MV-4-11 (cell line): ENCODE results near the gene RBBP4.
"Not testable (repeated sequence)": the region's sequence is repeated elsewhere in the genome, so short reads cannot be mapped to it uniquely, and the experiment has no call there.

Experiments
- DNase-seq: peaks from one replicate; lab custom pipeline; 2025; lab: John Stamatoyannopoulos, UW

The RBBP4 gene

GRCh38 chr1:32650752-32651460 lies at the start of gene RBBP4:
Gene RBBP4, plus strand, starts transcription at chr1:32651208. Its CDS starts 99 bp downstream, at chr1:32651307.
- DNase-seq, result peak; percentile 96

GRCh38 chr1:32605711-32606424 lies 45.1 kb upstream of the RBBP4 start:
- no peak for DNase-seq

- no peak for DNase-seq
Measured at GRCh38 chr1:32606565-32607371, 44.2 kb upstream of the RBBP4 start.

GRCh38 chr1:32609180-32609579 lies 41.8 kb upstream of the RBBP4 start:
- no peak for DNase-seq

GRCh38 chr1:32611859-32612188 lies 39.2 kb upstream of the RBBP4 start:
- no peak for DNase-seq

GRCh38 chr1:32612189-32612881 lies 38.7 kb upstream of the RBBP4 start:
- peak; percentile 50 for DNase-seq

GRCh38 chr1:32613472-32613871 lies 37.5 kb upstream of the RBBP4 start:
- DNase-seq, result no peak

GRCh38 chr1:32618673-32619221 lies 32.3 kb upstream of the RBBP4 start:
- peak; percentile 17 for DNase-seq

GRCh38 chr1:32619701-32620485 lies 31.1 kb upstream of the RBBP4 start:
- peak; percentile 11 for DNase-seq

- DNase-seq, result no peak
Measured at GRCh38 chr1:32622205-32622604, 28.8 kb upstream of the RBBP4 start.

GRCh38 chr1:32622806-32623681 lies 28.0 kb upstream of the RBBP4 start:
- peak; percentile 33 for DNase-seq

- DNase-seq, result no peak
Measured at GRCh38 chr1:32623775-32624174, 27.2 kb upstream of the RBBP4 start.

- DNase-seq, result no peak
Measured at GRCh38 chr1:32626176-32626575, 24.8 kb upstream of the RBBP4 start.

- DNase-seq, result peak; percentile 87
Measured at GRCh38 chr1:32627596-32628162, 23.3 kb upstream of the RBBP4 start.

GRCh38 chr1:32630173-32630572 lies 20.8 kb upstream of the RBBP4 start:
- not testable (repeated sequence) for DNase-seq

- no peak for DNase-seq
Measured at GRCh38 chr1:32632829-32633228, 18.2 kb upstream of the RBBP4 start.

GRCh38 chr1:32635508-32636277 lies 15.3 kb upstream of the RBBP4 start:
- DNase-seq, result no peak

- DNase-seq, result peak; percentile 25
Measured at GRCh38 chr1:32636914-32637645, 13.9 kb upstream of the RBBP4 start.
